NCI-H2171 treated with DMSO at 0.1 percent for 48 hours (cell line): ENCODE measurements around the gene TGFB1.
"Not testable (repeated sequence)": the region's sequence is repeated elsewhere in the genome, so short reads cannot be mapped to it uniquely, and the experiment has no call there.

Experiments
- DNase-seq: peaks from one replicate; lab custom pipeline; 2025; lab: John Stamatoyannopoulos, UW

TGFB1 gene

DNA sequence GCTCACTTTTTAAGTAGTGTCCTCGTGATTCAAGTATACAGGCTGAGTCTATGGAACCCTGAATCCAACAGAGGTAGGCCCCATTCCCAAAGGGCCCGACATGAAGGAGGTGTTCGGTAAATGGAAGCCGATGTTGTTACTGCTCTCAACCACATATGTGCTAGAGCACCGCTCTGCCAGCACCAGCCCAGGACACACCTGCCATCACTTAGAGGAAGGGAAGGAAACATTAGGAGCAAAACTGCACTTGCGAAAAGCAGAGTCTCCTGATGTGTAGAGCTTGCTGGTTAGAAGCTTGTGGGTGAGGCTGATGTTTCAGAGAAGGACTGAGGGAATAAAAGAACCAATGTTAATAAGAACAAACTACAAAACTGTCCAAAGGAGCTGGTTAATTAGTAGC, 53.2 kb downstream of the TGFB1 start:
- no peak for DNase-seq

- DNase-seq = no peak
These were observed 54.0 kb downstream of the TGFB1 start for GRCh38 chr19:41299755-41300089.

- no peak for DNase-seq
These were observed 54.5 kb downstream of the TGFB1 start for GRCh38 chr19:41299046-41299754.

GRCh38 chr19:41298348-41298964, 55.3 kb downstream of the TGFB1 start:
- no peak for DNase-seq

GRCh38 chr19:41297628-41298347, 55.9 kb downstream of the TGFB1 start:
- DNase-seq = no peak

DNA sequence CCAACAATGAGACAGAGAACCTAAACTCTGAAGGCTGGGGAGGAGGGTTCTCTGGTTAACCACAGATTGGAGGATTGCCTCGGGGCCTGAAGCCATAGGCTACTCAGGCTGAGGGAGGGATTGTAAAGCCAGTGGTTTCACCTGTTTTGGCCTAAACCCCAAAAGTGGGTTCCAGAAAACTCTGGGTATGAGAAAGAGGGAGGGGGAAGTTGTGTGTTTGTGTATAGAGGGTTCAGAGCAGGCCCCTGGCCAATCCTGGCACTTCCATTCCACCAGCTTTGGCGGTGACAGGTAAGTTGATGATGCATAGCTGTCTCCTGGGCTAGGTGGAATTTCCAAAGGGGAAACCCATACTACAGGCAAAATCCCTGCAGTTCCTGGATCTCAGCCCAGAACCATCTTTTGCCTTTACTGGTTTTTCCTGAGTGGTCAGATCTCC, 57.3 kb downstream of the TGFB1 start:
- no peak for DNase-seq

DNA sequence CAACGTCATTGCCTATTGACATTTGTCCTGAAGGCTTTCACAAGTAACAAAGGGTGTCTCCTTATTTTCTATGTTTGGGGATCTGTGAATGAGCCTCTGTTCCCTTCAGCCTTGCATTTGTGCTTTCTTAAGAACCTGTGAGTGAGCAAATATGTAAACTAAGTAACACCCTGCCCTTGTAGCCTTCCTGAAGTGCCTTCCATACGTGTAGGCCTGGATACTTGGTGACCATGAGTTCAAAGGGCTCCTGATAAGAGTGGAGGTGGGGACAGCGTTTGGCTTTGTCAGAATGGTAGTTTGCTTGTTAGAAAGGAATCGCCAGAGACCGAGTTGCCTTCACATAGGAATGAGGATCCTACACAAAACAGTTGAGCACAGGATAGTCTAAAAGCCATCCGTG, 58.2 kb downstream of the TGFB1 start:
- no peak for DNase-seq

DNA sequence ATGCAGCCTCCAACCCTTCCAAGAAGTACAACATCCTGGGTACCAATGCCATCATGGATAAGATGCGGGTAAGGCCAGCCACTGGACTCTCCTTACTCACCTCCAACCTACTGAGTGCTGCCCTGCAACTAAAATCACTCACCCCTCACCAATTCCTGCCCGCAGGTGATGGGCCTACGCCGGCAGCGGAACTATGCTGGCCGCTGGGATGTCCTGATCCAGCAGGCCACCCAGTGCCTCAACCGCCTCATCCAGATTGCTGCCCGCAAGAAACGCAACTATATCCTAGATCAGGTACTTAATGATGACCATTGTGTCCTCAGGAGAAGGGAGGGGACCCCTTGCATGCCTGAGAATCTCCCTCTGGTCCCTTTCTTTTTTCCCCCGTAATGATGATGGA, 59.3 kb downstream of the TGFB1 start:
- no peak for DNase-seq

DNA sequence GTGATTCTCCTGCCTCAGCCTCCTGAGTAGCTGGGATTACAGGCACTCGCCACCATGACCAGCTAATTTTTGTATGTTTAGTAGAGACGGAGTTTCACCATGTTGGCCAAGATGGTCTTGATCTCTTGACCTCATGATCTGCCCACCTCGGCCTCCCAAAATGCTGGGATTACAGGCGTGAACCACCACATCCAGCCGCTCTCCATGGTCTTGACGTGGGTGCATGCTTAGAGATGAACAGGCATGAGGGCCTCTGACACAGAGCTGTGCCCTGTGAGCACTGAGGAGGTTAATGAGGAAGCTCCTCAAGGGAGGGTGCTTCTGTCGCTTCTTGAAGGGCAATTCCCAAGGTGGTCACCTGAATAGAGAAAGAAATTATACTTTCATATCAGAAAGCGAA, 63.9 kb downstream of the TGFB1 start:
- DNase-seq = not testable (repeated sequence)

GRCh38 chr19:41288673-41289530, 64.8 kb downstream of the TGFB1 start:
- no peak for DNase-seq
